Measurements from ENCODE around the gene PLA2G7. TPM values are rescaled to one million over a fixed set of nuclear protein-coding genes. Genes with fewer than 3 reads are reported as not detected.

The PLA2G7 gene
- total RNA-seq, 2 experiments from 2014 or later: not detected

DNA sequence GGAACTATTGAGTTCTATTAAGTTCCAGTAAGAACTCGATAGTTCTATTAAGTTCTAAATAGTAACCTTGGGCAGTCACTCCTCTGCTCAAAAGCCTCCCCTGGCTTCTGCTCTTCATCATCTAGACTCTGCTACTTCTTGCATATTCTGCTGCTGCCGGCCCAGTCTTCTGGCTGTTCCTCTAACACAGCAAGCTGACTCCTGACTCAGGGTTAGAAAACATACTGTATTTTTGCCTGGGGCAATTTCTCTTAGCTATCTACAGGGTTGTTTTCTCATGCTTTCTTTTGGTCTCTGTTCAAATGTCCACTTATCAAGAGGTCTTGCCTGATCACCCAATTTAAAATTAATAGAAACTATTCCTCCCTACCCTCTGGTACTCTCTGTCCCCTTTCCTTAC lies 67.8 kb downstream of the PLA2G7 start:
- H3K4me1 Mint-ChIP-seq (ENCODE audit: low read depth): no peaks in the 10 kb centered on the region
- H3K4me3 Mint-ChIP-seq: no peak overlapping the region
- intact Hi-C loops (cut with micrococcal nuclease): no loop called here
- H3K36me3 Mint-ChIP-seq (ENCODE audit: low read depth): no peaks in the 10 kb centered on the region
- H3K27ac Mint-ChIP-seq: no peak overlapping the region
- no peaks in the 10 kb centered on the region for H3K9me3 Mint-ChIP-seq
- H3K27me3 Mint-ChIP-seq (ENCODE audit: low read depth): no peaks in the 10 kb centered on the region
- DNase-seq: no peak
- CTCF ChIA-PET: no interaction called here

DNA sequence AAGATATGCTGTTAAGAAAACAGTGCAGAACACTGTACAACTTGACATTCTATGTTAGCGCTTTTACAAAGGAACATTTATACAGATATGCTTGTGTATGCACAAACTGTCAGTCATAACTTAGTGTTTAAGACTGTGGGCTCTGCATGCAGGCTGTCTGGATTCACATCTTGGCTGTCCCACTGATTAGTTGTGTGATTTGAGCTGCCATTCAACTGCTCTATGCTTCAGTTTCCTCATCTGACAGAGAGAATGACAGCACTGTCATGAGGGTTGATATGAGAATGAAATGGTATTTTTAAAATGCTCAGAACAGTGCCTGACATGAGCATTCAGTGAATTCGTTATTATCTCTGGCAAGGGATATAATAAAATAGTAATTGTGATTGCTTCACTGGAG lies 73.7 kb downstream of the PLA2G7 start:
- CTCF ChIA-PET: no interaction called here
- no peak for DNase-seq
- Mint-ChIP-seq H3K4me3 (no peak overlapping the region), H3K27ac (no peak overlapping the region), H3K4me1 (ENCODE audit: low read depth) (no peaks in the 10 kb centered on the region), H3K36me3 (ENCODE audit: low read depth) (no peaks in the 10 kb centered on the region), H3K9me3 (no peaks in the 10 kb centered on the region), H3K27me3 (ENCODE audit: low read depth) (peaks cover 4% of the 10 kb centered on the region)
- intact Hi-C loops (cut with micrococcal nuclease): no loop called here

DNA sequence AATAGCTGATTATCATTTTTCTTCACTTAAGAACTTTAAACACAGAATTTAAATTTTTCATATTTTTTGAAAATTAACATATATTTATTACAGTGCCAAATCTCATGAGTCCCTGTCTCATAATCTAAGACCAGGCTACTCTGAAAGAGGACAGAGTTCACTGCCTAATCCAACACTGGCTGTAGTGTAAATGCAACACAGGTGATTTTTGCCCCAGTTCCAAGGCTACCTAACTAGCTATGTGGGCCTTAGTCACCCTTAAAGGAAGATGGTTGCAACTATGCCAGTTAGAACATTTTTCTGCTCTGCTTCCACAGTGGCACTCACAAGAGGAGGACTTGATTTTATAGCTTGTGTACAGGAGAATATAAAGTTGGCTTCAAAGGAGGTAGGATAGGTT lies 77.5 kb downstream of the PLA2G7 start:
- DNase-seq: no peak
- intact Hi-C loops (cut with micrococcal nuclease): no loop called here
- Mint-ChIP-seq H3K27me3 (ENCODE audit: low read depth) (peaks cover 22% of the 10 kb centered on the region), H3K27ac (no peak overlapping the region), H3K36me3 (ENCODE audit: low read depth) (no peaks in the 10 kb centered on the region), H3K4me3 (no peak overlapping the region), H3K9me3 (no peaks in the 10 kb centered on the region), H3K4me1 (ENCODE audit: low read depth) (peaks cover 5% of the 10 kb centered on the region)
- CTCF ChIA-PET: no interaction called here

DNA sequence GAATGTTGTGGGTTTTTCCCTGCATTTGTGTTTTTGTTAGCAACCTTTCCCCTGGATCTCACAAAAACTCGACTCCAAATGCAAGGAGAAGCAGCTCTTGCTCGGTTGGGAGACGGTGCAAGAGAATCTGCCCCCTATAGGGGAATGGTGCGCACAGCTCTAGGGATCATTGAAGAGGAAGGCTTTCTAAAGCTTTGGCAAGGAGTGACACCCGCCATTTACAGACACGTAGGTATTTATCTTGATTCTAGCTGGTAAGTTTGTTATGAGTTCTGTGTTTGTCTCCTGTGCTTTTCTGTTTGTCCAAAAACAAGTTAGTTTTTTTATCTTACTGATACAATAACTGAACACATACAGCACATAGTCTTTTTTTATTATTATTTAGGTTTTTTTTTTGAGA lies 79.4 kb downstream of the PLA2G7 start:
- H3K36me3 Mint-ChIP-seq (ENCODE audit: low read depth): no peaks in the 10 kb centered on the region

More for the DNA sequence above, 79.4 kb downstream of the PLA2G7 start:
- Mint-ChIP-seq H3K9me3 (no peaks in the 10 kb centered on the region), H3K27me3 (ENCODE audit: low read depth) (peaks cover 35% of the 10 kb centered on the region), H3K27ac (no peak overlapping the region), H3K4me3 (no peak overlapping the region), H3K4me1 (ENCODE audit: low read depth) (peaks cover 13% of the 10 kb centered on the region)
- CTCF ChIA-PET: interaction anchor here (0.7 to 1.5 kb wide), 2 partner anchors 22 to 214 kb away, joined by 4 to 8 read pairs; no protein-coding TSS in a partner anchor
- intact Hi-C loops (cut with micrococcal nuclease): no loop called here
- no peak for DNase-seq

Other genes starting within 250 kb of the PLA2G7 start
- gene RCAN2, start 243.9 kb downstream of the PLA2G7 start, total RNA-seq: under 1 TPM; 0.37 to 0.43 TPM
- not detected for gene CYP39A1, start 82.6 kb downstream of the PLA2G7 start, total RNA-seq
- gene SLC25A27, start 82.4 kb downstream of the PLA2G7 start, total RNA-seq: 1 to 10 TPM; 1.6 to 2.0 TPM
- not detected for gene TDRD6, start 47.5 kb downstream of the PLA2G7 start, total RNA-seq
- not detected for gene ANKRD66, start 11.6 kb upstream of the PLA2G7 start, total RNA-seq
- gene MEP1A, start 58.0 kb upstream of the PLA2G7 start, total RNA-seq: not detected
- gene ADGRF5, start 186.6 kb upstream of the PLA2G7 start, total RNA-seq: not detected